Endothelial cell of umbilical vein (primary cell): ENCODE data around the gene SH3PXD2A. TPM values are rescaled to one million over a fixed set of nuclear protein-coding genes. Genes with fewer than 3 reads are reported as not detected.

Experiments
- BruUV-seq: library from RNA; stranded (reverse); fragments of 400-500 nt; replicated peaks from 2 replicates; lab custom pipeline; 2021; lab: Mats Ljungman, UMichigan
- CTCF ChIA-PET: fragments of 300-600, 350-600 bp; sonication (Branson Sonifier 250); formaldehyde crosslinking; loops from one replicate; lab custom pipeline; 2021; ENCODE audit warnings: antibody characterized with exemption, inconsistent platforms; lab: Charles Lee
- POLR2A ChIA-PET: fragments of 300-600, 350-600 bp; sonication (Branson Sonifier 250); formaldehyde crosslinking; loops from one replicate; lab custom pipeline; 2021; ENCODE audit warnings: antibody characterized with exemption, inconsistent platforms; lab: Charles Lee
- DNase-seq: peaks from one replicate; pipeline ENCODE4 v3.0.0-alpha.2; 2011; ENCODE audit warnings: low read depth, low spot score
- FAIRE-seq: peaks from 2 replicates; lab custom pipeline; 2011; peaks lifted over from hg19 to GRCh38; lab: Jason Lieb, UNC
- H2AFZ ChIP-seq: 2 replicates; pipeline ENCODE4 v1.6.0; 2012; ENCODE audit warnings: low read depth, low read length, control low read depth, inconsistent platforms
- H3K27ac ChIP-seq: 2 replicates; pipeline ENCODE4 v1.5.1; 2011; ENCODE audit warnings: low read depth, mild to moderate bottlenecking, control low read depth, low read length, moderate library complexity; ENCODE audit not compliant: insufficient read depth
- H3K27me3 ChIP-seq, 2 experiments: 2 replicates each; pipeline versions ENCODE4 v1.6.0 to v1.6.1; 2011; ENCODE audit warnings: low read length in 2 of 2, mixed read lengths in 1 of 2; ENCODE audit not compliant: control insufficient read depth in 2 of 2, insufficient read depth in 2 of 2
- H3K36me3 ChIP-seq, 2 experiments: 2 replicates in 1 of 2; 3 replicates in 1 of 2; pipeline ENCODE4 v1.5.1; 2011; ENCODE audit warnings: low read length in 2 of 2, mild to moderate bottlenecking in 1 of 2, moderate library complexity in 1 of 2; ENCODE audit not compliant: control insufficient read depth in 2 of 2, insufficient read depth in 2 of 2; ENCODE audit errors: extremely low read depth in 1 of 2
- H3K4me1 ChIP-seq: 3 replicates; pipeline ENCODE4 v1.5.1; 2011; ENCODE audit warnings: mild to moderate bottlenecking, low read length; ENCODE audit not compliant: control insufficient read depth, insufficient read depth; ENCODE audit errors: extremely low read depth
- H3K4me2 ChIP-seq: 2 replicates; pipeline ENCODE4 v1.6.1; 2011; ENCODE audit warnings: low read length, control low read depth, mixed read lengths; ENCODE audit not compliant: insufficient read depth
- H3K4me3 ChIP-seq, 3 experiments: fragments of 200-600 bp in 1 of 3; sonication (generic), shearing (Covaris generic) in 1 of 3; replicated peaks in 1 of 3; 2 replicates each; pipeline ENCODE4 v1.5.1; 2011 to 2016; ENCODE audit warnings: control low read depth in 3 of 3, low read length in 3 of 3, mild to moderate bottlenecking in 2 of 3, inconsistent platforms in 1 of 3, low read depth in 1 of 3, moderate library complexity in 1 of 3; ENCODE audit not compliant: insufficient read depth in 1 of 3
- H3K79me2 ChIP-seq: 2 replicates; pipeline ENCODE4 v1.6.0; 2012; ENCODE audit warnings: low read length, inconsistent platforms; ENCODE audit not compliant: control insufficient read depth, insufficient read depth
- H3K9ac ChIP-seq: replicated peaks from 2 replicates; pipeline ENCODE3; 2011; ENCODE audit warnings: low read length, control low read depth; ENCODE audit not compliant: insufficient read depth; ENCODE audit errors: extremely low read depth
- H3K9me1 ChIP-seq: replicated peaks from 3 replicates; pipeline ENCODE4 v1.6.0; 2011; ENCODE audit warnings: mild to moderate bottlenecking, low read length; ENCODE audit not compliant: control insufficient read depth, insufficient read depth; ENCODE audit errors: extremely low read depth
- H3K9me3 ChIP-seq: replicated peaks from 2 replicates; pipeline ENCODE4 v1.5.1; 2012; ENCODE audit warnings: low read length, inconsistent platforms; ENCODE audit not compliant: control insufficient read depth, insufficient read depth
- H4K20me1 ChIP-seq: replicated peaks from 2 replicates; pipeline ENCODE3; 2011; ENCODE audit warnings: mild to moderate bottlenecking, low read length; ENCODE audit not compliant: control insufficient read depth, insufficient read depth; ENCODE audit errors: extremely low read depth
- CTCF ChIP-seq, 2 donors: IDR thresholded peaks; 1 replicate in 1 of 2; 2 replicates in 1 of 2; pipeline ENCODE4 v1.5.1; 2011; ENCODE audit warnings: low read length in 2 of 2, mild to moderate bottlenecking in 2 of 2, moderate library complexity in 2 of 2, control low read depth in 1 of 2, inconsistent platforms in 1 of 2, low read depth in 1 of 2; ENCODE audit not compliant: insufficient read depth in 1 of 2; ENCODE audit errors: extremely low read depth in 1 of 2
- EZH2 ChIP-seq: IDR thresholded peaks from 2 replicates; pipeline ENCODE4 v1.6.1; 2012; ENCODE audit warnings: borderline replicate concordance, low read depth, mild to moderate bottlenecking, moderate library complexity, low read length, inconsistent platforms; ENCODE audit not compliant: severe bottlenecking
- FOS ChIP-seq: IDR thresholded peaks from 2 replicates; pipeline ENCODE4 v1.6.1; 2011; ENCODE audit warnings: mild to moderate bottlenecking, low read length, moderate library complexity, borderline replicate concordance; ENCODE audit not compliant: insufficient read depth
- GATA2 ChIP-seq: IDR thresholded peaks from 2 replicates; pipeline ENCODE4 v1.7.0; 2011; ENCODE audit warnings: low read depth, mild to moderate bottlenecking, moderate library complexity, mixed read lengths, low read length; ENCODE audit not compliant: insufficient read length, insufficient read depth
- JUN ChIP-seq: IDR thresholded peaks from 2 replicates; pipeline ENCODE4 v1.6.1; 2011; ENCODE audit warnings: borderline replicate concordance, low read depth; ENCODE audit not compliant: insufficient read length, insufficient read depth
- MAX ChIP-seq: IDR thresholded peaks from 2 replicates; pipeline ENCODE4 v1.6.1; 2011; ENCODE audit not compliant: insufficient read depth, insufficient read length
- MYC ChIP-seq: IDR thresholded peaks from one replicate; pipeline ENCODE4 v1.6.1; 2011; ENCODE audit warnings: mild to moderate bottlenecking, low read depth, low read length
- POLR2A ChIP-seq: IDR thresholded peaks from 2 replicates; pipeline ENCODE4 v1.6.1; 2012; ENCODE audit warnings: low read depth, mild to moderate bottlenecking, control low read depth, low read length
- POLR2AphosphoS5 ChIP-seq: IDR thresholded peaks from 2 replicates; pipeline ENCODE4 v1.6.1; 2012; ENCODE audit warnings: low read depth, mild to moderate bottlenecking, control low read depth, low read length, moderate library complexity; ENCODE audit not compliant: insufficient read depth
- dilution Hi-C: fragments of 300-500 bp; cut with MboI; formaldehyde crosslinking; loops from one replicate; pipeline ENCODE4 v1.15.0; 2019; ENCODE audit warnings: low sequenced_read_pairs; ENCODE audit not compliant: extremely low pct_ligation_motif_present
- intact Hi-C: fragments of 100-400 bp; cut with micrococcal nuclease; formaldehyde crosslinking; loops from one replicate; pipeline ENCODE4 v1.10.0; 2022
- polyA plus RNA-seq, 4 experiments: library from polyadenylated mRNA; depleted of rRNA in 3 of 4; stranded (reverse) in 3 of 4; unstranded in 1 of 4; fragments of >200 nt; gene quantifications; 2 replicates each; pipeline versions ENCODE4 v1.2.1 to v1.2.3, GENCODE V29; 2011 to 2012; ENCODE audit warnings: missing spikeins in 1 of 4
- total RNA-seq: library from RNA; stranded (reverse); gene quantifications from 2 replicates; pipeline ENCODE4 v1.2.3, GENCODE V29; 2021

The SH3PXD2A gene
- total and polyA plus RNA-seq, 2 donors (not counting 3 experiments of a cell fraction or from before 2014, with no cell fraction given): 1.4 to 5.1 TPM

- FAIRE-seq: peak; percentile 40
- H3K4me3 ChIP-seq: no peak overlapping the region
- TF ChIP-seq MAX (no peak), POLR2A (no peak), GATA2 (no peak)
- ChIA-PET CTCF (interaction anchor here (1.4 to 8.0 kb wide), 6 partner anchors 9 to 140 kb away, joined by 3 to 102 read pairs (median 21); no protein-coding TSS in a partner anchor), POLR2A (no interaction called here)
- H3K4me2 ChIP-seq: peak overlapping the region; percentile 32
- intact Hi-C loops: no loop called here
- H3K36me3 ChIP-seq: no peaks in the 10 kb centered on the region
- H4K20me1 ChIP-seq: no peaks in the 10 kb centered on the region
- dilution Hi-C loops: loop anchor here (25.0 kb wide), 1 partner anchor 141 kb away; no protein-coding TSS in a partner anchor
- H3K9me3 ChIP-seq: no peaks in the 10 kb centered on the region
- BruUV-seq: no TSS peak
- H3K27ac ChIP-seq: no peak overlapping the region
- no peaks in the 10 kb centered on the region for H3K27me3 ChIP-seq
- peaks cover 10% of the 10 kb centered on the region for H3K79me2 ChIP-seq
- H3K9me1 ChIP-seq: no peaks in the 10 kb centered on the region
- H3K9ac ChIP-seq: no peak overlapping the region
- peaks cover 45% of the 10 kb centered on the region for H3K4me1 ChIP-seq
- no peak overlapping the region for H2AFZ ChIP-seq
- no peak for DNase-seq
Measured at GRCh38 chr10:103852856-103853255, 2.5 kb downstream of the SH3PXD2A start.

- no peak for DNase-seq
- dilution Hi-C loops (loop anchor here (25.0 kb wide), 1 partner anchor 140 kb away; no protein-coding TSS in a partner anchor), intact Hi-C loops (no loop called here)
- BruUV-seq: no TSS peak
- no peaks in the 10 kb centered on the region for H3K9me3 ChIP-seq
- H3K36me3 ChIP-seq: no peaks in the 10 kb centered on the region
- no peak overlapping the region for H3K27ac ChIP-seq
- H3K27me3 ChIP-seq: no peaks in the 10 kb centered on the region
- peaks cover 10% of the 10 kb centered on the region for H3K79me2 ChIP-seq
- ChIA-PET CTCF (interaction anchor here (1.2 to 8.0 kb wide), 8 partner anchors 40 to 166 kb away, joined by 3 to 102 read pairs (median 8); no protein-coding TSS in a partner anchor), POLR2A (no interaction called here)
- H2AFZ ChIP-seq: no peak overlapping the region
- no peak overlapping the region for H3K4me2 ChIP-seq
- H3K4me1 ChIP-seq: peaks cover 45% of the 10 kb centered on the region
- FAIRE-seq: no peak
- H3K9ac ChIP-seq: no peak overlapping the region
- TF ChIP-seq POLR2A: no peak
- TF ChIP-seq JUN: no peak
- TF ChIP-seq EZH2: no peak
- TF ChIP-seq GATA2: no peak
- no peak for TF ChIP-seq MAX
- no peak for TF ChIP-seq POLR2AphosphoS5
- no peak for TF ChIP-seq FOS
- no peak for TF ChIP-seq MYC
- TF ChIP-seq CTCF (IDR thresholded peaks at IDR 0.05; ENCODE audit: extremely low read depth in 1 of 2, insufficient read depth in 1 of 2, low read depth in 1 of 2, low read length in 2 of 2): no peak
- no peaks in the 10 kb centered on the region for H4K20me1 ChIP-seq
- no peak overlapping the region for H3K4me3 ChIP-seq
- no peaks in the 10 kb centered on the region for H3K9me1 ChIP-seq
Measured at GRCh38 chr10:103852189-103852711, 3.1 kb downstream of the SH3PXD2A start.
